Thymus (tissue), 11 donors: ENCODE measurements around the gene CMC4. TPM values are rescaled to one million over a fixed set of nuclear protein-coding genes. Genes with fewer than 3 reads are reported as not detected.

Experiments
- DNase-seq, 9 donors: peaks; one replicate each; pipeline ENCODE4 v3.0.0-alpha.2; 2013; ENCODE audit warnings: low spot score in 9 of 9, low read depth in 6 of 9, missing footprints in 1 of 9
- H3K27ac ChIP-seq, 2 donors: one replicate each; pipeline ENCODE4 v1.5.1; 2013; ENCODE audit warnings: control low read depth in 1 of 2, low read depth in 1 of 2, low read length in 1 of 2, mild to moderate bottlenecking in 1 of 2, moderate library complexity in 1 of 2
- H3K27me3 ChIP-seq, 2 donors: one replicate each; pipeline ENCODE4 v1.5.1; 2013; ENCODE audit warnings: low read length in 1 of 2; ENCODE audit not compliant: control insufficient read depth in 2 of 2, insufficient read depth in 1 of 2
- H3K36me3 ChIP-seq, 2 donors: one replicate each; pipeline ENCODE4 v1.5.1; 2013; ENCODE audit warnings: low read length in 1 of 2, mild to moderate bottlenecking in 1 of 2, moderate library complexity in 1 of 2; ENCODE audit not compliant: control insufficient read depth in 2 of 2, insufficient read depth in 2 of 2
- H3K4me1 ChIP-seq, 2 donors: one replicate each; pipeline ENCODE4 v1.5.1; 2013; ENCODE audit warnings: low read length in 2 of 2; ENCODE audit not compliant: control insufficient read depth in 2 of 2, insufficient read depth in 2 of 2
- H3K4me3 ChIP-seq, 2 donors: one replicate each; pipeline ENCODE4 v1.5.1; 2013; ENCODE audit warnings: low read length in 2 of 2, control low read depth in 1 of 2, mild to moderate bottlenecking in 1 of 2
- H3K9me3 ChIP-seq, 2 donors: one replicate each; pipeline ENCODE4 v1.5.1; 2013; ENCODE audit warnings: low read length in 1 of 2, mild to moderate bottlenecking in 1 of 2; ENCODE audit not compliant: control insufficient read depth in 2 of 2, insufficient read depth in 1 of 2
- WGBS: extraction: QIAGEN DNeasy Blood & Tissue Kit; methylation state at CpG from one replicate; pipeline ENCODE4 v1.1.7; 2013; 5-methylcytosine and 5-hydroxymethylcytosine counted together
- polyA plus RNA-seq: library from polyadenylated mRNA; stranded (reverse); fragments of 200-250 nt; gene quantifications from one replicate; pipeline ENCODE4 v1.2.3, GENCODE V29; 2013
- total RNA-seq: library from RNA; stranded (reverse); fragments of 120-200 nt; gene quantifications from one replicate; pipeline ENCODE4 v1.2.4, GENCODE V29; 2013
- donor health status: healthy.

Gene CMC4
- total and polyA plus RNA-seq, 2 donors = 9.0 to 26.3 TPM

GRCh38 chrX:155086961-155087735, 16.2 kb upstream of the CMC4 start:
- Histone ChIP-seq H3K36me3 (peaks cover 13 to 24% of the 10 kb centered on the region in 2 donors), H3K4me1 (no peaks in the 10 kb centered on the region), H3K27me3 (no peaks in the 10 kb centered on the region), H3K4me3 (no peak overlapping the region), H3K27ac (no peak overlapping the region), H3K9me3 (no peaks in the 10 kb centered on the region)
- no peak for DNase-seq
- 98% methylated on average over 26 of the region's 26 CpGs for WGBS

GRCh38 chrX:155086202-155086840, 15.4 kb upstream of the CMC4 start:
- H3K36me3 ChIP-seq = peaks cover 13 to 24% of the 10 kb centered on the region in 2 donors
- H3K4me3 ChIP-seq = no peak overlapping the region
- 96% methylated on average over 24 of the region's 24 CpGs for WGBS
- H3K9me3 ChIP-seq = no peaks in the 10 kb centered on the region
- H3K27ac ChIP-seq = no peak overlapping the region
- no peaks in the 10 kb centered on the region for H3K4me1 ChIP-seq
- no peaks in the 10 kb centered on the region for H3K27me3 ChIP-seq
- DNase-seq = peak in 3 of 9 donors; percentile 10 to 34 (median 31)

GRCh38 chrX:155071694-155072280, 851 bp upstream of the CMC4 start:
- Histone ChIP-seq H3K36me3 (peaks cover 4 to 17% of the 10 kb centered on the region in 2 donors), H3K27ac (peak overlapping the region; percentile 61 to 88), H3K9me3 (no peaks in the 10 kb centered on the region), H3K4me1 (peaks cover 0 to 8% of the 10 kb centered on the region in 2 donors), H3K27me3 (no peaks in the 10 kb centered on the region), H3K4me3 (peak overlapping the region; percentile 57 to 72)
- DNase-seq = peak in 1 of 9 donors; percentile 51
- 1% methylated on average over 25 of the region's 25 CpGs for WGBS

GRCh38 chrX:155070663-155070974, 317 bp downstream of the CMC4 start:
- WGBS = under 1% methylated on average over 16 of the region's 16 CpGs
- Histone ChIP-seq H3K27me3 (no peaks in the 10 kb centered on the region), H3K4me1 (peaks cover 0 to 8% of the 10 kb centered on the region in 2 donors), H3K4me3 (peak overlapping the region; percentile 57 to 77), H3K27ac (peak overlapping the region; percentile 46 to 47), H3K9me3 (no peaks in the 10 kb centered on the region), H3K36me3 (peaks cover 0 to 12% of the 10 kb centered on the region in 2 donors)
- no peak for DNase-seq

GRCh38 chrX:155070038-155070437, 898 bp downstream of the CMC4 start:
- 3% methylated on average over 12 of the region's 12 CpGs for WGBS
- peaks cover 0 to 8% of the 10 kb centered on the region in 2 donors for H3K4me1 ChIP-seq

GRCh38 chrX:155069414-155069813, 1.5 kb downstream of the CMC4 start:
- Histone ChIP-seq H3K36me3 (peaks cover 0 to 9% of the 10 kb centered on the region in 2 donors), H3K4me1 (peaks cover 0 to 8% of the 10 kb centered on the region in 2 donors), H3K9me3 (no peaks in the 10 kb centered on the region), H3K27ac (no peak overlapping the region), H3K27me3 (no peaks in the 10 kb centered on the region), H3K4me3 (no peak overlapping the region)
- DNase-seq = no peak
- WGBS = 97% methylated on average over 1 of the region's 1 CpG

More at GRCh38 chrX:155070038-155070437, 898 bp downstream of the CMC4 start:
- no peaks in the 10 kb centered on the region for H3K27me3 ChIP-seq
- peak overlapping the region; percentile 57 to 77 for H3K4me3 ChIP-seq
- no peak for DNase-seq
- no peak overlapping the region for H3K27ac ChIP-seq
- peaks cover 0 to 9% of the 10 kb centered on the region in 2 donors for H3K36me3 ChIP-seq
- no peaks in the 10 kb centered on the region for H3K9me3 ChIP-seq

GRCh38 chrX:155068165-155068564, 2.8 kb downstream of the CMC4 start:
- WGBS = 92% methylated on average over 1 of the region's 1 CpG
- Histone ChIP-seq H3K27ac (no peak overlapping the region), H3K27me3 (no peaks in the 10 kb centered on the region), H3K4me3 (no peak overlapping the region), H3K4me1 (peaks cover 0 to 8% of the 10 kb centered on the region in 2 donors), H3K9me3 (no peaks in the 10 kb centered on the region), H3K36me3 (peaks cover 0 to 8% of the 10 kb centered on the region in 2 donors)
- DNase-seq = no peak

- no peak overlapping the region for H3K4me3 ChIP-seq
- no peaks in the 10 kb centered on the region for H3K9me3 ChIP-seq
- DNase-seq = no peak
- H3K4me1 ChIP-seq = no peaks in the 10 kb centered on the region
- peaks cover 0 to 6% of the 10 kb centered on the region in 2 donors for H3K36me3 ChIP-seq
- H3K27ac ChIP-seq = no peak overlapping the region
- no peaks in the 10 kb centered on the region for H3K27me3 ChIP-seq
- WGBS = 98% methylated on average over 8 of the region's 8 CpGs
Measured at GRCh38 chrX:155065035-155065734, 5.8 kb downstream of the CMC4 start.
